Liver (tissue), 9 donors: ENCODE data around the gene CREB3L2. TPM values are rescaled to one million over a fixed set of nuclear protein-coding genes. Genes with fewer than 3 reads are reported as not detected.
"Not testable (repeated sequence)": the region's sequence is repeated elsewhere in the genome, so short reads cannot be mapped to it uniquely, and the experiment has no call there.

Experiments used
- DNase-seq: peaks from one replicate; pipeline ENCODE4 v3.0.0-alpha.2; 2017; ENCODE audit warnings: low spot score
- H3K27ac ChIP-seq, 2 donors: one replicate each; pipeline ENCODE4 v1.7.0; 2013; ENCODE audit warnings: inconsistent platforms in 2 of 2, low read length in 2 of 2, control low read depth in 1 of 2, low read depth in 1 of 2, mild to moderate bottlenecking in 1 of 2
- H3K27me3 ChIP-seq, 4 donors: one replicate each; pipeline versions ENCODE4 v1.6.1 to v1.7.0; 2013; ENCODE audit warnings: low read length in 3 of 4, inconsistent platforms in 1 of 4, mild to moderate bottlenecking in 1 of 4, moderate library complexity in 1 of 4; ENCODE audit not compliant: control insufficient read depth in 4 of 4, insufficient read depth in 4 of 4
- H3K36me3 ChIP-seq, 4 donors: one replicate each; pipeline versions ENCODE4 v1.6.1 to v1.7.0; 2013; ENCODE audit warnings: low read length in 3 of 4, mild to moderate bottlenecking in 3 of 4, low read depth in 1 of 4, moderate library complexity in 1 of 4; ENCODE audit not compliant: control insufficient read depth in 4 of 4, insufficient read depth in 3 of 4
- H3K4me1 ChIP-seq, 4 donors: one replicate each; pipeline versions ENCODE4 v1.6.1 to v1.7.0; 2013; ENCODE audit warnings: low read length in 3 of 4, mild to moderate bottlenecking in 3 of 4, moderate library complexity in 1 of 4; ENCODE audit not compliant: control insufficient read depth in 4 of 4, insufficient read depth in 4 of 4
- H3K4me3 ChIP-seq, 3 donors: one replicate each; pipeline versions ENCODE4 v1.6.1 to v1.7.0; 2013; ENCODE audit warnings: low read length in 3 of 3, control low read depth in 1 of 3, low read depth in 1 of 3, mild to moderate bottlenecking in 1 of 3
- H3K9ac ChIP-seq, 2 donors: one replicate each; pipeline ENCODE4 v1.7.0; 2013; ENCODE audit warnings: low read length in 2 of 2, mild to moderate bottlenecking in 2 of 2, moderate library complexity in 2 of 2, control low read depth in 1 of 2, low read depth in 1 of 2
- H3K9me3 ChIP-seq, 4 donors: one replicate each; pipeline versions ENCODE4 v1.6.1 to v1.7.0; 2013; ENCODE audit warnings: low read length in 3 of 4; ENCODE audit not compliant: control insufficient read depth in 4 of 4
- EGR1 ChIP-seq, 2 donors: IDR thresholded peaks; 2 replicates each; pipeline ENCODE4 v1.6.1; 2016 to 2018; ENCODE audit warnings: antibody characterized with exemption in 2 of 2, low read depth in 2 of 2
- FOXA1 ChIP-seq: IDR thresholded peaks from 2 replicates; pipeline ENCODE4 v1.6.1; 2016; ENCODE audit warnings: antibody characterized with exemption
- FOXA2 ChIP-seq: IDR thresholded peaks from 2 replicates; pipeline ENCODE4 v1.6.1; 2016; ENCODE audit warnings: antibody characterized with exemption
- GABPA ChIP-seq, 2 donors: IDR thresholded peaks in 1 of 2; conservative IDR thresholded peaks in 1 of 2; 2 replicates each; pipeline ENCODE4 v1.6.1; 2016; ENCODE audit warnings: antibody characterized with exemption in 2 of 2, mild to moderate bottlenecking in 1 of 2, moderate library complexity in 1 of 2
- HNF4A ChIP-seq, 2 donors: conservative IDR thresholded peaks; 2 replicates each; pipeline ENCODE4 v1.6.1; 2016; ENCODE audit warnings: antibody characterized with exemption in 2 of 2, mild to moderate bottlenecking in 2 of 2
- HNF4G ChIP-seq: IDR thresholded peaks from 2 replicates; pipeline ENCODE4 v1.6.1; 2016; ENCODE audit warnings: antibody characterized with exemption
- JUND ChIP-seq, 2 donors: IDR thresholded peaks; 2 replicates each; pipeline ENCODE4 v1.6.1; 2016; ENCODE audit warnings: antibody characterized with exemption in 2 of 2
- NR2F2 ChIP-seq: IDR thresholded peaks from 2 replicates; pipeline ENCODE4 v1.6.1; 2016; ENCODE audit warnings: antibody characterized with exemption
- RAD21 ChIP-seq, 2 donors: IDR thresholded peaks; 2 replicates each; pipeline ENCODE4 v1.6.1; 2016; ENCODE audit warnings: antibody characterized with exemption in 2 of 2, mild to moderate bottlenecking in 2 of 2
- RXRA ChIP-seq, 2 donors: IDR thresholded peaks; 2 replicates each; pipeline ENCODE4 v1.6.1; 2017 to 2018; ENCODE audit warnings: antibody characterized with exemption in 2 of 2, mild to moderate bottlenecking in 1 of 2
- SP1 ChIP-seq: IDR thresholded peaks from 2 replicates; pipeline ENCODE4 v1.6.1; 2018; ENCODE audit warnings: antibody characterized with exemption, mild to moderate bottlenecking
- TAF1 ChIP-seq: conservative IDR thresholded peaks from 2 replicates; pipeline ENCODE4 v1.6.1; 2016; ENCODE audit warnings: antibody characterized with exemption, mild to moderate bottlenecking
- YY1 ChIP-seq: IDR thresholded peaks from 2 replicates; pipeline ENCODE4 v1.6.1; 2016; ENCODE audit warnings: antibody characterized with exemption, mild to moderate bottlenecking
- WGBS: extraction: QIAGEN DNeasy Blood & Tissue Kit; methylation state at CpG from one replicate; pipeline ENCODE4 v1.1.7; 2013; 5-methylcytosine and 5-hydroxymethylcytosine counted together
- polyA plus RNA-seq, 2 donors: library from polyadenylated mRNA; stranded (reverse) in 1 of 2; unstranded in 1 of 2; fragments of 200-250 nt in 1 of 2; fragments of >200 nt in 1 of 2; fragmentation: Nextera tagmentation in 1 of 2; extraction: Ambion mirVana in 1 of 2; gene quantifications; one replicate each; pipeline versions ENCODE4 v1.2.1 to v1.2.3, GENCODE V29; 2013 to 2015
- total RNA-seq, 2 donors: library from RNA; depleted of rRNA; stranded (reverse); fragments of >200 nt; gene quantifications; one replicate each; pipeline ENCODE4 v1.2.3, GENCODE V29; 2014
- TF ChIP-seq, protein P1 (sequence below): fragments of 150-350 bp; IDR thresholded peaks from 2 replicates; pipeline ENCODE4 v1.5.1; 2017; ENCODE audit warnings: improper control_type of control experiment, low read depth, low read length; ENCODE audit not compliant: missing input control
- TF ChIP-seq, protein P2 (sequence below): IDR thresholded peaks from 2 replicates; pipeline ENCODE4 v1.6.1; 2016; ENCODE audit warnings: antibody characterized with exemption
- TF ChIP-seq, protein P3 (sequence below): IDR thresholded peaks from 2 replicates; pipeline ENCODE4 v1.6.1; 2016; ENCODE audit warnings: antibody characterized with exemption
- TF ChIP-seq, protein P4 (sequence below): IDR thresholded peaks from 2 replicates; pipeline ENCODE4 v1.6.1; 2016; ENCODE audit warnings: antibody characterized with exemption
- TF ChIP-seq, protein P5 (sequence below): IDR thresholded peaks from 2 replicates; pipeline ENCODE4 v1.6.1; 2016; ENCODE audit warnings: antibody characterized with exemption, mild to moderate bottlenecking
- donor health status: healthy.
- donor health status: healthy.
- donor health status: healthy.
- donor health status: healthy.
- donor health status: healthy.

CREB3L2 gene
- total and polyA plus RNA-seq, 4 donors: 6.7 to 16.6 (median 9.9) TPM

DNA sequence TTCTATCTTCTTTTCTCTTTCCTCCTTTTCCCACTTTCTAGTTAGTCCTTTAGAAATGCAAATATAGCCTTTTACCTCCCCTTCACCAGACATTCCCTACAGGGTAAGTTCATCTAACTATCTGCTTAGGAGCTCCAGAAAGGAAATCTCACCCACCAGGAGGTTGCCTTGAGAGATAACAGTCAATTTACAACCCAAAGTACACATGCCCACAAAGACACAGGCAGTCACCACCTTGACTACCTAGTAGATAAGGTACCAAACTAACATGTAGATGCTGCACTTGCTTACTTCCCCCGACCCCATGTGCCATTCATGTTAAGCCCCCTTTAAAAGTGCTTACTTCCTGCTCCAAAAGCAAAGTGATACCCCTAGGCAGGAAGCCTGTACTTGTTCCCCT lies 12.8 kb upstream of the CREB3L2 start:
- H3K36me3 ChIP-seq: peaks cover 0 to under 1% (median 0%) of the 10 kb centered on the region in 4 donors
- 91% methylated on average over 1 of the region's 1 CpG for WGBS
- no peak for DNase-seq
- no peak overlapping the region for H3K9ac ChIP-seq
- TF ChIP-seq EGR1 (IDR thresholded peaks at IDR 0.05; ENCODE audit: low read depth in 2 of 2): no peak
- TF ChIP-seq HNF4A (conservative IDR thresholded peaks at IDR 0.05): no peak
- TF ChIP-seq FOXA2: no peak
- TF ChIP-seq, protein P1, sequence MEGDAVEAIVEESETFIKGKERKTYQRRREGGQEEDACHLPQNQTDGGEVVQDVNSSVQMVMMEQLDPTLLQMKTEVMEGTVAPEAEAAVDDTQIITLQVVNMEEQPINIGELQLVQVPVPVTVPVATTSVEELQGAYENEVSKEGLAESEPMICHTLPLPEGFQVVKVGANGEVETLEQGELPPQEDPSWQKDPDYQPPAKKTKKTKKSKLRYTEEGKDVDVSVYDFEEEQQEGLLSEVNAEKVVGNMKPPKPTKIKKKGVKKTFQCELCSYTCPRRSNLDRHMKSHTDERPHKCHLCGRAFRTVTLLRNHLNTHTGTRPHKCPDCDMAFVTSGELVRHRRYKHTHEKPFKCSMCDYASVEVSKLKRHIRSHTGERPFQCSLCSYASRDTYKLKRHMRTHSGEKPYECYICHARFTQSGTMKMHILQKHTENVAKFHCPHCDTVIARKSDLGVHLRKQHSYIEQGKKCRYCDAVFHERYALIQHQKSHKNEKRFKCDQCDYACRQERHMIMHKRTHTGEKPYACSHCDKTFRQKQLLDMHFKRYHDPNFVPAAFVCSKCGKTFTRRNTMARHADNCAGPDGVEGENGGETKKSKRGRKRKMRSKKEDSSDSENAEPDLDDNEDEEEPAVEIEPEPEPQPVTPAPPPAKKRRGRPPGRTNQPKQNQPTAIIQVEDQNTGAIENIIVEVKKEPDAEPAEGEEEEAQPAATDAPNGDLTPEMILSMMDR: no peak
- TF ChIP-seq FOXA1: no peak
- no peak for TF ChIP-seq RXRA (IDR thresholded peaks at IDR 0.05)
- no peak overlapping the region for H3K4me3 ChIP-seq
- peaks cover 0 to 5% (median under 1%) of the 10 kb centered on the region in 4 donors for H3K4me1 ChIP-seq
- H3K9me3 ChIP-seq: no peaks in the 10 kb centered on the region
- no peaks in the 10 kb centered on the region for H3K27me3 ChIP-seq
- no peak overlapping the region for H3K27ac ChIP-seq

DNA sequence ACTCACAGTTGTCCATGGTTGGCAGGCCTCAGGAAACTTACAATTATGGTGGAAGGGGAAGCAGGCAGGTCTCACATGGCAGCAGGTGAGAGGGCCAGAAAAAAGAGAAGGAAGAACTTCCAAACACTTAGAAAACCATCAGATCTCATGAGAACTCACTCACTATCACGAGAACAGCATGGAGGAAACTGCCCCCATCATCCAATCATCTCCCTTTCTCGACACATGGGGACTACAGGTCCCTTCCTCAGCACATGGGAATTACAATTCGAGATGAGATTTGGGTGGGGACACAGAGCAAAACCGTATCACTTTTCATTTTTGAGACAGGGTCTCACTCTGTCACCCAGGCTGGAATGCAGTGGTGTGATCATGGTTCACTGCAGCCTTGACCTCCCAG lies 12.3 kb upstream of the CREB3L2 start:
- H3K4me1 ChIP-seq: peaks cover 0 to 10% (median 4%) of the 10 kb centered on the region in 4 donors
- H3K9me3 ChIP-seq, H3K36me3 ChIP-seq, H3K27me3 ChIP-seq, H3K27ac ChIP-seq, H3K4me3 ChIP-seq, H3K9ac ChIP-seq, DNase-seq: not testable (repeated sequence)
- WGBS: 91% methylated on average over 4 of the region's 4 CpGs

DNA sequence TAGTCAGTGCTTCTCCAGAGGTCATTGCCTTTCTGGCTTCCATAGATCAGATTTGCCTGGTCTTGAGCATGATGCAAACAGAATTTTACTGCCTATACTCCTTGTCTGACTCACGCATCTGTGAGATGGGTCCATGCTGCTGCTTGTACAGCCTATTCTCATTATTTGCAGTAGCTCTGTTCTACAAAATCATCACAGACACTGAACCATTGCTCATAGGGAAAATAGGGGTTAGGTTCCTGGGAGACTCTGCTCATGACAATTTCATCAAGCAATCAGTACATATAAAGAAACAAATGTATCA lies 7.4 kb upstream of the CREB3L2 start:
- WGBS: 85% methylated on average over 1 of the region's 1 CpG
- Histone ChIP-seq H3K4me3 (no peak overlapping the region), H3K4me1 (peaks cover 0 to 16% (median 6%) of the 10 kb centered on the region in 4 donors), H3K9ac (no peak overlapping the region), H3K9me3 (no peaks in the 10 kb centered on the region), H3K27me3 (no peaks in the 10 kb centered on the region), H3K27ac (no peak overlapping the region), H3K36me3 (no peaks in the 10 kb centered on the region)
- no peak for TF ChIP-seq FOXA2
- TF ChIP-seq, protein P2, sequence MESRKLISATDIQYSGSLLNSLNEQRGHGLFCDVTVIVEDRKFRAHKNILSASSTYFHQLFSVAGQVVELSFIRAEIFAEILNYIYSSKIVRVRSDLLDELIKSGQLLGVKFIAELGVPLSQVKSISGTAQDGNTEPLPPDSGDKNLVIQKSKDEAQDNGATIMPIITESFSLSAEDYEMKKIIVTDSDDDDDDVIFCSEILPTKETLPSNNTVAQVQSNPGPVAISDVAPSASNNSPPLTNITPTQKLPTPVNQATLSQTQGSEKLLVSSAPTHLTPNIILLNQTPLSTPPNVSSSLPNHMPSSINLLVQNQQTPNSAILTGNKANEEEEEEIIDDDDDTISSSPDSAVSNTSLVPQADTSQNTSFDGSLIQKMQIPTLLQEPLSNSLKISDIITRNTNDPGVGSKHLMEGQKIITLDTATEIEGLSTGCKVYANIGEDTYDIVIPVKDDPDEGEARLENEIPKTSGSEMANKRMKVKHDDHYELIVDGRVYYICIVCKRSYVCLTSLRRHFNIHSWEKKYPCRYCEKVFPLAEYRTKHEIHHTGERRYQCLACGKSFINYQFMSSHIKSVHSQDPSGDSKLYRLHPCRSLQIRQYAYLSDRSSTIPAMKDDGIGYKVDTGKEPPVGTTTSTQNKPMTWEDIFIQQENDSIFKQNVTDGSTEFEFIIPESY: no peak
- TF ChIP-seq JUND (IDR thresholded peaks at IDR 0.05): no peak
- TF ChIP-seq EGR1 (IDR thresholded peaks at IDR 0.05; ENCODE audit: low read depth in 2 of 2): no peak
- no peak for TF ChIP-seq YY1
- no peak for TF ChIP-seq RAD21 (IDR thresholded peaks at IDR 0.05)
- no peak for TF ChIP-seq HNF4G
- no peak for TF ChIP-seq RXRA (IDR thresholded peaks at IDR 0.05)
- no peak for TF ChIP-seq GABPA (IDR thresholded peaks at IDR 0.05 in 1 of 2, conservative IDR thresholded peaks at IDR 0.05 in 1 of 2)
- TF ChIP-seq, protein P3, sequence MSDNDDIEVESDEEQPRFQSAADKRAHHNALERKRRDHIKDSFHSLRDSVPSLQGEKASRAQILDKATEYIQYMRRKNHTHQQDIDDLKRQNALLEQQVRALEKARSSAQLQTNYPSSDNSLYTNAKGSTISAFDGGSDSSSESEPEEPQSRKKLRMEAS: no peak
- TF ChIP-seq, protein P4, sequence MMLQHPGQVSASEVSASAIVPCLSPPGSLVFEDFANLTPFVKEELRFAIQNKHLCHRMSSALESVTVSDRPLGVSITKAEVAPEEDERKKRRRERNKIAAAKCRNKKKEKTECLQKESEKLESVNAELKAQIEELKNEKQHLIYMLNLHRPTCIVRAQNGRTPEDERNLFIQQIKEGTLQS: no peak
- no peak for TF ChIP-seq TAF1
- TF ChIP-seq, protein P1: no peak
- TF ChIP-seq, protein P5, sequence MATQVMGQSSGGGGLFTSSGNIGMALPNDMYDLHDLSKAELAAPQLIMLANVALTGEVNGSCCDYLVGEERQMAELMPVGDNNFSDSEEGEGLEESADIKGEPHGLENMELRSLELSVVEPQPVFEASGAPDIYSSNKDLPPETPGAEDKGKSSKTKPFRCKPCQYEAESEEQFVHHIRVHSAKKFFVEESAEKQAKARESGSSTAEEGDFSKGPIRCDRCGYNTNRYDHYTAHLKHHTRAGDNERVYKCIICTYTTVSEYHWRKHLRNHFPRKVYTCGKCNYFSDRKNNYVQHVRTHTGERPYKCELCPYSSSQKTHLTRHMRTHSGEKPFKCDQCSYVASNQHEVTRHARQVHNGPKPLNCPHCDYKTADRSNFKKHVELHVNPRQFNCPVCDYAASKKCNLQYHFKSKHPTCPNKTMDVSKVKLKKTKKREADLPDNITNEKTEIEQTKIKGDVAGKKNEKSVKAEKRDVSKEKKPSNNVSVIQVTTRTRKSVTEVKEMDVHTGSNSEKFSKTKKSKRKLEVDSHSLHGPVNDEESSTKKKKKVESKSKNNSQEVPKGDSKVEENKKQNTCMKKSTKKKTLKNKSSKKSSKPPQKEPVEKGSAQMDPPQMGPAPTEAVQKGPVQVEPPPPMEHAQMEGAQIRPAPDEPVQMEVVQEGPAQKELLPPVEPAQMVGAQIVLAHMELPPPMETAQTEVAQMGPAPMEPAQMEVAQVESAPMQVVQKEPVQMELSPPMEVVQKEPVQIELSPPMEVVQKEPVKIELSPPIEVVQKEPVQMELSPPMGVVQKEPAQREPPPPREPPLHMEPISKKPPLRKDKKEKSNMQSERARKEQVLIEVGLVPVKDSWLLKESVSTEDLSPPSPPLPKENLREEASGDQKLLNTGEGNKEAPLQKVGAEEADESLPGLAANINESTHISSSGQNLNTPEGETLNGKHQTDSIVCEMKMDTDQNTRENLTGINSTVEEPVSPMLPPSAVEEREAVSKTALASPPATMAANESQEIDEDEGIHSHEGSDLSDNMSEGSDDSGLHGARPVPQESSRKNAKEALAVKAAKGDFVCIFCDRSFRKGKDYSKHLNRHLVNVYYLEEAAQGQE: no peak
- no peak for TF ChIP-seq FOXA1
- TF ChIP-seq HNF4A (conservative IDR thresholded peaks at IDR 0.05): no peak
- TF ChIP-seq NR2F2: no peak
- no peak for TF ChIP-seq SP1
- no peak for DNase-seq
